ENCODE data around the gene TAMM41.
"Not testable (repeated sequence)": the region's sequence is repeated elsewhere in the genome, so short reads cannot be mapped to it uniquely, and the experiment has no call there.

Gene TAMM41

DNA sequence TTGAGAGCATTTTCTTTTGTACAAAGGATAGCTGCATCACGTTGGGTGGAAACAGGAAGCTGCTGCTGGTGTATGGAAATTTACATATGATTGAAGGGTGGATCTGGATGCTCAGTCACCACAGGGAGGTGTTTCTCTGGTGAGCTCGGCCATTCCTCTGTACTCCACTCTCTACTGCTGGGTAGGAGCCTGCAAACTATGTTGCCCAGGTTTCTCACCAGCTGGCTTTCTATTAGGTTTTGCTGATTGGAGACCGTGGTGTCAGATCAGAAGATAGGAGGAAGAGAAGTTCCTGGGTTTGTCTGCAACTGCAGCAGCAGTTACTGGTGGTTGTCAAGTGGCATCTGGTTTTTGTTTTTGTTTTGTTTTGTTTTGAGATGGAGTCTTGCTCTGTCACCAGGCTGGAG is 61.7 kb downstream of the TAMM41 start:
- H3K9me3 ChIP-seq (ENCODE audit: control insufficient read depth, low read length): no peaks in the 10 kb centered on the region
- no peaks in the 10 kb centered on the region for H3K4me1 ChIP-seq (ENCODE audit: control insufficient read depth, insufficient read depth, low read length, poor library complexity, severe bottlenecking)
- WGBS, 2 experiments (ENCODE audit: insufficient coverage in 2 of 2): 36 to 100% methylated on average over 1 to 2 of the region's 3 CpGs
- H3K36me3 ChIP-seq (ENCODE audit: control insufficient read depth, insufficient read depth, low read length): peaks cover 49% of the 10 kb centered on the region
- peak overlapping the region; percentile 16 for H3K27ac ChIP-seq (ENCODE audit: low read depth, low read length, severe bottlenecking)
- H3K4me3 ChIP-seq (ENCODE audit: extremely low read depth, insufficient read depth, low read length, poor library complexity, severe bottlenecking): no peak overlapping the region

DNA sequence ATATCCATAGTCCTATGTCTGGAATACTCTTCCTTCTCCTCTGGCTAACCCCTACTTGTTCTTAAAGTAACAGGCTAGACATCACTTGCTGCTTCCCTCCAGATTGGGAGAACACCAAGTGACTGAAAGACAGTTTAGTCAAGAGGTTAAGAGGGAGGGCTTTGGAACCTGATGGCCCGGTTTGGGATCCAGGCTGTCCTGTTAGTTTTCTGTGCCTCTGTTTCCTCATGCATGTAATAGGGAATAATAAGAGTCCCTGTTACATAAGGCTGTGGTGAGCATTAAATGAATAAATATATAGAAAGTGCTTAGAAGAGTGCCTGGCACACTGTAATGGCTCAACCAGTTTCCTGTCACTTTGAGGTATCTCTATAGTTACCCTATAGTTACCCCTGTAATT is 66.3 kb downstream of the TAMM41 start:
- WGBS, 2 experiments (ENCODE audit: insufficient coverage in 2 of 2): 100% methylated on average over 1 of the region's 1 CpG
- H3K4me3 ChIP-seq (ENCODE audit: extremely low read depth, insufficient read depth, low read length, poor library complexity, severe bottlenecking): no peak overlapping the region
- peaks cover 18% of the 10 kb centered on the region for H3K36me3 ChIP-seq (ENCODE audit: control insufficient read depth, insufficient read depth, low read length)
- no peaks in the 10 kb centered on the region for H3K9me3 ChIP-seq (ENCODE audit: control insufficient read depth, low read length)
- H3K4me1 ChIP-seq (ENCODE audit: control insufficient read depth, insufficient read depth, low read length, poor library complexity, severe bottlenecking): no peaks in the 10 kb centered on the region
- H3K27ac ChIP-seq (ENCODE audit: low read depth, low read length, severe bottlenecking): no peak overlapping the region

DNA sequence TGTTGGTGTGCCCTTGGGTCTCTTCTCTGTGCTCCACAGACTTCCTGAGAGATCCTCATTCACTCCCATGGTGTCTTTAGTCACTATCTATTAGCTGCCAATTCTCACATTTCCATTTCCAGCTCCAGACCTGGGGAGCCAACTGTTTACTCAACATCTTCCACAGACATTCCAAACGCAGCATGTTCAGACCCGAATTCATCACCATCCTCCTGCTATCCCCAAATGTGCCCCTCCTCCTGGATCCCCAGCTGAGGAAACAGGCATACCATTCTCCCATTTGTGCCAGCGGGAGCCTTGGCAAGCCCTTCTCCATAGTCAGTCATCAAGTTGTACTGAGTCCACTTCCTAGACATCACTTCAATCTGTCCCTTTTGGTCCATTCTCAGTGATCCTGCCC is 67.1 kb downstream of the TAMM41 start:
- H3K27ac ChIP-seq (ENCODE audit: low read depth, low read length, severe bottlenecking): no peak overlapping the region
- no peaks in the 10 kb centered on the region for H3K9me3 ChIP-seq (ENCODE audit: control insufficient read depth, low read length)
- peaks cover 13% of the 10 kb centered on the region for H3K36me3 ChIP-seq (ENCODE audit: control insufficient read depth, insufficient read depth, low read length)
- no peak overlapping the region for H3K4me3 ChIP-seq (ENCODE audit: extremely low read depth, insufficient read depth, low read length, poor library complexity, severe bottlenecking)
- 86 to 87% methylated on average over 3 of the region's 3 CpGs for WGBS, 2 experiments (ENCODE audit: insufficient coverage in 2 of 2)
- H3K4me1 ChIP-seq (ENCODE audit: control insufficient read depth, insufficient read depth, low read length, poor library complexity, severe bottlenecking): no peaks in the 10 kb centered on the region

DNA sequence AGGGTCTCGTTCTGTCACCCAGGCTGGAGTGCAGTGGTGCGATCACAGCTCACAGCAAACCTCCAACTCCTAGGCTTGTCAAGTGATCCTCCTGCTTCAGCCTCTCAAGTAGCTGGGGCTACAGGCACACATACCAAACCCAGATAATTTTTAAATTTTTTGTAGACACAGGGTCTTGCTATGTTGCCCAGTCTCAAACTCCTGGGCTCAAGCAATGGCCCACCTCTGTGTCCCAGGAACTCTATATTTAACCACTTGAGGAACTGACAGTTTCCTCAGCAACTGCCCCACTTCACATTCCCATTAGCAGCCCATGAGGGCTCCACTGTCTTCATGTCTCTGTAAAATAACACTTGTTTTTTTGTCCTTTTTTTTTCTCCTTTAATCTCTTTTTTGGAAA is 68.4 kb downstream of the TAMM41 start:
- H3K9me3 ChIP-seq (ENCODE audit: control insufficient read depth, low read length): no peaks in the 10 kb centered on the region
- no peak overlapping the region for H3K4me3 ChIP-seq (ENCODE audit: extremely low read depth, insufficient read depth, low read length, poor library complexity, severe bottlenecking)
- no peak overlapping the region for H3K27ac ChIP-seq (ENCODE audit: low read depth, low read length, severe bottlenecking)
- H3K4me1 ChIP-seq (ENCODE audit: control insufficient read depth, insufficient read depth, low read length, poor library complexity, severe bottlenecking): no peaks in the 10 kb centered on the region
- 90 to 100% methylated on average over 2 of the region's 2 CpGs for WGBS, 2 experiments (ENCODE audit: insufficient coverage in 2 of 2)
- peaks cover 13% of the 10 kb centered on the region for H3K36me3 ChIP-seq (ENCODE audit: control insufficient read depth, insufficient read depth, low read length)

DNA sequence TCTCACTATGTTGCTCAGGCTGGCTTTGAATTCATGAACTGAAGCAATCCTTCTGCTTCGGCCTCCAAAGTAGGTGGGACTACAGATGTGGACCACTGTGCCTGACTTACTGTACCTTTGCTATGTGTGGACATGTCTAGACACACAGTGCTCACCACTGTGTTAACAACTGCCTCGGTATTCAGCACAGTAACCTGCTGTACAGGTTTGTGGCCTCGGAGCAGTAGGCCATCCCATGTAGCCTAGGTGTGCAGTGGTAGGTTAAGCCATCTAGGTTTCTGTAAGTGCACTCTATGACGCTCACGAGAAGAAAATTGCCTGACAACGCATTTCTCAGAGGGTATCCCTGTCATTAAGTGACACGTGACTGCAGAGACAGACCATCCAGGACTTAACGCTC is 70.3 kb downstream of the TAMM41 start:
- Histone ChIP-seq H3K36me3 (ENCODE audit: control insufficient read depth, insufficient read depth, low read length) (peaks cover 9% of the 10 kb centered on the region), H3K9me3 (ENCODE audit: control insufficient read depth, low read length) (no peaks in the 10 kb centered on the region), H3K4me3 (ENCODE audit: extremely low read depth, insufficient read depth, low read length, poor library complexity, severe bottlenecking) (no peak overlapping the region), H3K27ac (ENCODE audit: low read depth, low read length, severe bottlenecking) (no peak overlapping the region), H3K4me1 (ENCODE audit: control insufficient read depth, insufficient read depth, low read length, poor library complexity, severe bottlenecking) (no peaks in the 10 kb centered on the region)
- 94 to 95% methylated on average over 8 of the region's 8 CpGs for WGBS, 2 experiments (ENCODE audit: insufficient coverage in 2 of 2)

DNA sequence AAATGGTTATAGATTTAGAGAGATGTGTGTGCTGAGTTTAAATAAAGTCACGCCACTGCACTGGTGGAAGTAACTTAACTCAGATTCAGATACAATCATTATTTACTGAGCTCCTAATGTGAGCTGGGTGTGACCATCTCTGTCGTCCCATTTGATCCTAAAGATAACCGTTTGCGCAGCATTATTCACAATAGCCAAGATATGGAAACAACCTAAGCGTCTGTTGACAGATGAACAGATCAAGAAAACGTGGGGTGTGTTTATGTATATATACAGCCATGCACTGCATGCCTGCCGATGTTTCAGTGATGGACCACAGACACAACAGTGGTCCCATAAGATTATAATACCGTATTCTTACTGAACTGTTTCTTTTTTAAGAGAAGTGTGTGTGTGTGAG is 71.2 kb downstream of the TAMM41 start:
- Histone ChIP-seq H3K9me3 (ENCODE audit: control insufficient read depth, low read length) (no peaks in the 10 kb centered on the region), H3K36me3 (ENCODE audit: control insufficient read depth, insufficient read depth, low read length) (peaks cover 9% of the 10 kb centered on the region), H3K4me3 (ENCODE audit: extremely low read depth, insufficient read depth, low read length, poor library complexity, severe bottlenecking) (no peak overlapping the region), H3K27ac (ENCODE audit: low read depth, low read length, severe bottlenecking) (no peak overlapping the region), H3K4me1 (ENCODE audit: control insufficient read depth, insufficient read depth, low read length, poor library complexity, severe bottlenecking) (no peaks in the 10 kb centered on the region)
- 95 to 96% methylated on average over 5 of the region's 8 CpGs for WGBS, 2 experiments (ENCODE audit: insufficient coverage in 2 of 2)

DNA sequence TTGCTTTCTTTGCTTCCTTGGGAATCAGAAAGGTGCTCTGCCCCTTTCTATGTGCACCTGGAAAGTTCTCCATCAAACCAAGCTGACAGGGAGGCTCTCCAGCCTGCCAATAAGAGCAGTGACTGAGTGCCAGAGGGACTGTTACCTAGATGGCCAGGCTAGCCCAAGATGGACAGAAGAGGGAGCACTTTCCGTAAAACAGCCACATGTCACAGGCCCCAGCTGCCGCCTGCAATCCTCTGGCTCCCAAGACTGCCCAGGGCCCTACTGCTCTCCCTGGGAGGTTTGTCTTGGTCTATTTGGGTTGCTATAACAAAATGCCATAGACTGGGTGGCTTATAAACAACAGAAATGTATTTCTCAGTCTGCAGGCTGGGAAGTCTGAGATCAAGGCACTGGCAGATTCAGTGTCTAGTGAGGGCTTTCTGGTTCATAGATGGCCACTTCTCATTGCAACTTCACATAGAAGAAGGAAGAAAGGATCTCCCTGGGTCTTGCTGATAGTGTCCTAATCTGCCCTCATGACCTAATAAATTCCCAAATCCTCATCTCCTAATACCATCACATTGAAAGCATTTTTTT is 72.3 kb downstream of the TAMM41 start:
- no peaks in the 10 kb centered on the region for H3K4me1 ChIP-seq (ENCODE audit: control insufficient read depth, insufficient read depth, low read length, poor library complexity, severe bottlenecking)
- WGBS, 2 experiments (ENCODE audit: insufficient coverage in 2 of 2): 14 to 38% methylated on average over 2 of the region's 2 CpGs
- H3K9me3 ChIP-seq (ENCODE audit: control insufficient read depth, low read length): no peaks in the 10 kb centered on the region
- H3K4me3 ChIP-seq (ENCODE audit: extremely low read depth, insufficient read depth, low read length, poor library complexity, severe bottlenecking): no peak overlapping the region
- no peak overlapping the region for H3K27ac ChIP-seq (ENCODE audit: low read depth, low read length, severe bottlenecking)
- peaks cover 4% of the 10 kb centered on the region for H3K36me3 ChIP-seq (ENCODE audit: control insufficient read depth, insufficient read depth, low read length)

DNA sequence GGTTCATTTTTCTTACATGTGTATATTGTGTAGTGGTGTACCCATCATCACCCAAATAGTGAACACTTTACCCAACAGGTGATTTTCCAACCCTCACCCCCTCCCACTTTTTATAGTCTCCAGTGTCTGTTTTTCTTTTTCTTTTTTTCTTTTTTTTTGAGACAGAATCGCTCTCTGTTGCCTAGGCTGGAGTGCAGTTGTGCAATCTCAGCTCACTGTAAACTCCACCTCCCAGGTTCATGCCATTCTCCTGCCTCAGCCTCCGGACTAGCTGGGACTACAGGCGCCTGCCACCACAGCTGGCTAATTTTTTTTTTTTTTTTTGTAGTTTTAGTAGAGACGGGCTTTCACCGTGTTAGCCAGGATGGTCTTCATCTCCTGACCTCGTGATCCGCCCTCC is 74.8 kb downstream of the TAMM41 start:
- WGBS, 2 experiments (ENCODE audit: insufficient coverage in 2 of 2): 79% methylated on average over 3 of the region's 7 CpGs
- H3K27ac ChIP-seq (ENCODE audit: low read depth, low read length, severe bottlenecking); H3K36me3 ChIP-seq (ENCODE audit: control insufficient read depth, insufficient read depth, low read length); H3K4me1 ChIP-seq (ENCODE audit: control insufficient read depth, insufficient read depth, low read length, poor library complexity, severe bottlenecking); H3K9me3 ChIP-seq (ENCODE audit: control insufficient read depth, low read length); H3K4me3 ChIP-seq (ENCODE audit: extremely low read depth, insufficient read depth, low read length, poor library complexity, severe bottlenecking): not testable (repeated sequence)

DNA sequence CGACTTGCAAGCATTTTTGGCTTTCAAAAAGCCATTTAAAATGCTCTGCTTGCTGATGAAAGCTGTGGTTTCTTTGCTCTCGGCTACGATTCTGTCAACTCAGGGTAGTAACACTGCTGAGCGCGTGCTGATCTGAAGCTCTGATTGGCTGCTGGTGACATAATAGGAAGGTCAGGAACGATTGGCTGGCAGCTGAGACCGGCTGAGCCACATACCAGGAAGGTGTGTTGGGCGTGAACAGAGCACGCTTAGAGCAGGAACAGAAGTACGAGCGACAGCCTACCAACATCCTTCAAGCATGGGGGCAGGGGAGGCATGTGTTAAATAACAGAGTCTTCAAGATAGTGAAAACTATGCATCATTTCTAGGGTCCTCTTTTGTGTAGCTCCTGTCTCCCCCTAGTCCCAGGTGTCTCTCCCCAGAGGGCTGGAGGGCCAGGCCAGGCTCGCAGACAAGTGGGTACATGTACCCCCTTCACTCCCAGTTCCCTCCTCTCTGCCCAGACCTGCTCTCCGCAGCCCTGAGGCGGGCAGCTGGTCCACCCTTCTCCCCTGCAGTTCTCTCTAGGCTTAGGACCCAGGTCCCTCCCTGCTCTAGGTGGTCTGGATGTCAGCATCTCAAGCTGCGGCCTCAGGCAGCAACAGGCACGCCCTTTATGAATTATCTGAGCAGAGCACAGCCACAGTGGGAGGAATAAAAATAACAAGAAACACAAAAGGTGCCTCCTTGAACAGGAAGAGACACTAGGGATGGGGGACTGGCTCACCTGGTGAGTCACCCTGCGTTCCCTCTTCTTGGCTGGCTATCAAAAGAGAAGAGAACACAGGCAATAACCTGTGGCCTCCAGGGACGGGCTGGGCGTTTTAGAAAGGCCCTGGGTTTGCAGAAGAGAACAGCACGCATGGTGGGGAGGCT is 76.0 kb downstream of the TAMM41 start:
- Histone ChIP-seq H3K4me1 (ENCODE audit: control insufficient read depth, insufficient read depth, low read length, poor library complexity, severe bottlenecking) (no peaks in the 10 kb centered on the region), H3K9me3 (ENCODE audit: control insufficient read depth, low read length) (no peaks in the 10 kb centered on the region), H3K4me3 (ENCODE audit: extremely low read depth, insufficient read depth, low read length, poor library complexity, severe bottlenecking) (no peak overlapping the region), H3K36me3 (ENCODE audit: control insufficient read depth, insufficient read depth, low read length) (no peaks in the 10 kb centered on the region), H3K27ac (ENCODE audit: low read depth, low read length, severe bottlenecking) (no peak overlapping the region)
- WGBS, 2 experiments (ENCODE audit: insufficient coverage in 2 of 2): 25 to 33% methylated on average over 15 to 18 of the region's 20 CpGs

DNA sequence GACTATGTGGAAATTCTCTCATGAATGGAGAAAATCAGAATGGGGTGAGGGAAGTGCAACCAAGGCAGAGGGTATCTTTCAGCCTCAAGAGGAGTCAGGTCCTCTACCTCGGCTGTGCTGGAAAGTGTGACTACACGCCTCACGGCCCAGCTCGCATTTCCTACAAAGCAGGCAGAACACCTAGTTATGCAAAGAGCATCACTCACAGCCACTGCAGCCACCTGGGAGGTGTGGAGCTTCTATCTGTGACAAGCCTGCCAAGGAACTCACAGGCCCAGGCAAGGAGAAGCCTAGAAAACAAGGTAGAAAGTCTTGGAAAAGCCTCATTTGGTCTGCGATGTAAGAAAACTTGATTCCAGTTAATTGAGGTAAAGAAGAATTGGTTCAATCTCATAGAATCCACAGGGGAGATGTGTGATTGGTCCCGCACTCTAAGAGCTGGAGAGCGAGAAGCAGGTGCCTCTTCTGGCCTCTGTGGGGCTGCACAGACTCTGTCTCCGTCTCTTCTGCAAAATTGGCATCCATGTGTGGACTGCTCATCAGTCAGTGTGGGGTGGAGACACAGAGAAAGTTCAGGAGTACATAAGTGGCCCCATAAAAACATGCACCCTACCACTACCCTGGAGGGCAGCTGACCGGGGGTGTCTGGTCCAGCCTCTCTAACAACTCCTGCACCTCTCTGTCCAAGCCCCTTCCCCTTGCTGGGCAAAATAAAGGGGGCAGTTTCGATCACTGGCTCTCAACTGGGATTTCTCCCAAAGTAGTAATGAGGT is 76.8 kb downstream of the TAMM41 start:
- Histone ChIP-seq H3K9me3 (ENCODE audit: control insufficient read depth, low read length) (no peaks in the 10 kb centered on the region), H3K27ac (ENCODE audit: low read depth, low read length, severe bottlenecking) (no peak overlapping the region), H3K4me1 (ENCODE audit: control insufficient read depth, insufficient read depth, low read length, poor library complexity, severe bottlenecking) (no peaks in the 10 kb centered on the region), H3K4me3 (ENCODE audit: extremely low read depth, insufficient read depth, low read length, poor library complexity, severe bottlenecking) (no peak overlapping the region), H3K36me3 (ENCODE audit: control insufficient read depth, insufficient read depth, low read length) (no peaks in the 10 kb centered on the region)
- 83 to 88% methylated on average over 8 to 10 of the region's 10 CpGs for WGBS, 2 experiments (ENCODE audit: insufficient coverage in 2 of 2)

All from mesodermal cell (in vitro differentiated cells).